DND-41 (cell line): ENCODE measurements around the gene SAT2.

Experiments used
- EZH2 ChIP-seq: IDR thresholded peaks from 3 replicates; pipeline ENCODE4 v1.6.1; 2012; ENCODE audit warnings: borderline replicate concordance, low read depth, mild to moderate bottlenecking, moderate library complexity, low read length, inconsistent platforms; ENCODE audit not compliant: severe bottlenecking
- TF ChIP-seq, protein P1 (sequence below): IDR thresholded peaks from 2 replicates; pipeline ENCODE4 v1.5.1; 2012; ENCODE audit warnings: borderline replicate concordance, low read length, moderate library complexity, mild to moderate bottlenecking; ENCODE audit not compliant: poor library complexity, severe bottlenecking; ENCODE audit errors: extremely low read depth

DNA sequence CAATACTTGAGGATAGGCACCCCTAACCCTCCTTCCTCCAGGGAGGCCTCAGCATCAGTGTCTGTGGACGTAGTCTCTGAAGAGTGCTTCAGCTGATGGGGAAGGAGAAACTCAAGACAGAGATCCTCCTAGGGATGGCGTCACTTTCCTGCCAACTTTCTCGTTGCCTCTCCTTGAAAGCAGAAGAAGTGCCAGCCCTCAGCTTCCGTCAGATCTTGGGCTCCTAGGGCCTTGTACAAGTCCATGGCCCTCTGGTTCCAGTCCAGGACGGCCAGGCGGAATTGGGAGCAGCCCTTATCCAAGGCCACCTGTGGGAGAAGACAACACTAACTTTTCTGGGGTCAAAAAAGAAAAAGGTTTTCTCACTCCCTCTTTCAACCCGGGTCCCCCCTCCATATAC lies 1.3 kb downstream of the SAT2 start:
- TF ChIP-seq EZH2 = no peak
- TF ChIP-seq, protein P1, sequence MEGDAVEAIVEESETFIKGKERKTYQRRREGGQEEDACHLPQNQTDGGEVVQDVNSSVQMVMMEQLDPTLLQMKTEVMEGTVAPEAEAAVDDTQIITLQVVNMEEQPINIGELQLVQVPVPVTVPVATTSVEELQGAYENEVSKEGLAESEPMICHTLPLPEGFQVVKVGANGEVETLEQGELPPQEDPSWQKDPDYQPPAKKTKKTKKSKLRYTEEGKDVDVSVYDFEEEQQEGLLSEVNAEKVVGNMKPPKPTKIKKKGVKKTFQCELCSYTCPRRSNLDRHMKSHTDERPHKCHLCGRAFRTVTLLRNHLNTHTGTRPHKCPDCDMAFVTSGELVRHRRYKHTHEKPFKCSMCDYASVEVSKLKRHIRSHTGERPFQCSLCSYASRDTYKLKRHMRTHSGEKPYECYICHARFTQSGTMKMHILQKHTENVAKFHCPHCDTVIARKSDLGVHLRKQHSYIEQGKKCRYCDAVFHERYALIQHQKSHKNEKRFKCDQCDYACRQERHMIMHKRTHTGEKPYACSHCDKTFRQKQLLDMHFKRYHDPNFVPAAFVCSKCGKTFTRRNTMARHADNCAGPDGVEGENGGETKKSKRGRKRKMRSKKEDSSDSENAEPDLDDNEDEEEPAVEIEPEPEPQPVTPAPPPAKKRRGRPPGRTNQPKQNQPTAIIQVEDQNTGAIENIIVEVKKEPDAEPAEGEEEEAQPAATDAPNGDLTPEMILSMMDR = no peak
